Activated T-helper 2 cell treated with anti-CD3 and anti-CD28 coated beads, Interferon-gamma antibody, Interleukin-2, Interleukin-4, amounts not matched to agents 10 μg/mL and 5 μg/mL and 100 μg/mL, durations not matched to agents 14 hours and 24 hours and 36 hours (primary cell): ENCODE data around the gene PGD. TPM values are rescaled to one million over a fixed set of nuclear protein-coding genes. Genes with fewer than 3 reads are reported as not detected.
"Not testable (repeated sequence)": the region's sequence is repeated elsewhere in the genome, so short reads cannot be mapped to it uniquely, and the experiment has no call there.

ENCODE experiments used
- DNase-seq: peaks from one replicate; pipeline ENCODE4 v3.0.0; 2021; ENCODE audit warnings: low spot score
- H3K27ac Mint-ChIP-seq: one replicate; pipeline ENCODE4 v1.8.0; 2021; ENCODE audit warnings: mixed read lengths
- H3K27me3 Mint-ChIP-seq: one replicate; pipeline ENCODE4 v1.8.0; 2021; ENCODE audit warnings: low read depth, mixed read lengths
- H3K36me3 Mint-ChIP-seq: one replicate; pipeline ENCODE4 v1.8.0; 2021; ENCODE audit warnings: low read depth, mixed read lengths
- H3K4me1 Mint-ChIP-seq: one replicate; pipeline ENCODE4 v1.8.0; 2021; ENCODE audit warnings: low read depth, mixed read lengths
- H3K4me3 Mint-ChIP-seq: one replicate; pipeline ENCODE4 v1.8.0; 2021; ENCODE audit warnings: low read depth, mild to moderate bottlenecking, moderate library complexity, mixed read lengths
- H3K9me3 Mint-ChIP-seq: one replicate; pipeline ENCODE4 v1.8.0; 2021; ENCODE audit warnings: mixed read lengths
- intact Hi-C: fragments of 100-400 bp; cut with micrococcal nuclease; formaldehyde crosslinking; loops from one replicate; pipeline ENCODE4 v1.15.1; 2023
- total RNA-seq: library from RNA; stranded (reverse); gene quantifications from 2 replicates; pipeline ENCODE4 v1.2.3, GENCODE V29; 2022

The PGD gene
- 150 and 152 TPM in 2 replicates for total RNA-seq

GRCh38 chr1:10398734-10399443 lies at the start of gene PGD:
Gene PGD, plus strand, starts transcription at chr1:10399064. Its CDS starts 54 bp downstream, at chr1:10399118.
- Mint-ChIP-seq H3K4me3 (peak within 1 kb of the TSS; percentile 92), H3K4me1 (peaks cover 28% of the 10 kb centered on the region), H3K27me3 (no peaks in the 10 kb centered on the region), H3K36me3 (peaks cover 40% of the 10 kb centered on the region), H3K9me3 (peaks cover 5% of the 10 kb centered on the region), H3K27ac (peak within 1 kb of the TSS; percentile 80)
- intact Hi-C loops, result loop anchor here (1.0 to 2.0 kb wide), 2 partner anchors 76 to 367 kb away; partner anchors contain the start of genes PEX14 and UBE4B
- peak; percentile 98 for DNase-seq

- H3K4me3 Mint-ChIP-seq, result no peak overlapping the region
- intact Hi-C loops, result no loop called here
- H3K36me3 Mint-ChIP-seq, result peaks cover 6% of the 10 kb centered on the region
- no peak for DNase-seq
- H3K27me3 Mint-ChIP-seq, result no peaks in the 10 kb centered on the region
- no peak overlapping the region for H3K27ac Mint-ChIP-seq
- no peaks in the 10 kb centered on the region for H3K9me3 Mint-ChIP-seq
- H3K4me1 Mint-ChIP-seq, result peaks cover 3% of the 10 kb centered on the region
Measured at GRCh38 chr1:10353282-10353681, 45.6 kb upstream of the PGD start.

GRCh38 chr1:10353693-10354092 lies 45.2 kb upstream of the PGD start:
- H3K27me3 Mint-ChIP-seq, result no peaks in the 10 kb centered on the region
- no peak overlapping the region for H3K27ac Mint-ChIP-seq
- H3K4me1 Mint-ChIP-seq, result peaks cover 3% of the 10 kb centered on the region
- intact Hi-C loops, result no loop called here
- H3K36me3 Mint-ChIP-seq, result peaks cover 2% of the 10 kb centered on the region
- no peak for DNase-seq
- H3K4me3 Mint-ChIP-seq, result no peak overlapping the region
- no peaks in the 10 kb centered on the region for H3K9me3 Mint-ChIP-seq

- peaks cover 19% of the 10 kb centered on the region for H3K4me1 Mint-ChIP-seq
- no peaks in the 10 kb centered on the region for H3K9me3 Mint-ChIP-seq
- no peaks in the 10 kb centered on the region for H3K27me3 Mint-ChIP-seq
- peak overlapping the region; percentile 78 for H3K27ac Mint-ChIP-seq
- no peak overlapping the region for H3K4me3 Mint-ChIP-seq
- intact Hi-C loops, result no loop called here
- DNase-seq, result no peak
- peaks cover 11% of the 10 kb centered on the region for H3K36me3 Mint-ChIP-seq
Measured at GRCh38 chr1:10360045-10360444, 38.8 kb upstream of the PGD start.

- H3K36me3 Mint-ChIP-seq, result peaks cover 15% of the 10 kb centered on the region
- H3K4me1 Mint-ChIP-seq, result peaks cover 19% of the 10 kb centered on the region
- no peak for DNase-seq
- intact Hi-C loops, result no loop called here
- no peaks in the 10 kb centered on the region for H3K9me3 Mint-ChIP-seq
- H3K27ac Mint-ChIP-seq, result no peak overlapping the region
- no peaks in the 10 kb centered on the region for H3K27me3 Mint-ChIP-seq
- no peak overlapping the region for H3K4me3 Mint-ChIP-seq
Measured at GRCh38 chr1:10361515-10361914, 37.3 kb upstream of the PGD start.

- Mint-ChIP-seq H3K9me3 (no peaks in the 10 kb centered on the region), H3K27me3 (no peaks in the 10 kb centered on the region), H3K4me3 (no peak overlapping the region), H3K27ac (no peak overlapping the region), H3K36me3 (peaks cover 19% of the 10 kb centered on the region), H3K4me1 (no peaks in the 10 kb centered on the region)
- no peak for DNase-seq
- intact Hi-C loops, result no loop called here
Measured at GRCh38 chr1:10368194-10368593, 30.7 kb upstream of the PGD start.

GRCh38 chr1:10374442-10374860 lies 24.4 kb upstream of the PGD start:
- H3K27ac Mint-ChIP-seq, result no peak overlapping the region

GRCh38 chr1:10377365-10378029 lies 21.4 kb upstream of the PGD start:
- peak; percentile 17 for DNase-seq

More at GRCh38 chr1:10374442-10374860, 24.4 kb upstream of the PGD start:
- DNase-seq, result no peak
- Mint-ChIP-seq H3K4me1 (no peaks in the 10 kb centered on the region), H3K36me3 (peaks cover 34% of the 10 kb centered on the region), H3K4me3 (no peak overlapping the region), H3K9me3 (no peaks in the 10 kb centered on the region), H3K27me3 (no peaks in the 10 kb centered on the region)
- intact Hi-C loops, result no loop called here

GRCh38 chr1:10378081-10378841 lies 20.6 kb upstream of the PGD start:
- H3K4me1 Mint-ChIP-seq, result no peaks in the 10 kb centered on the region
- H3K36me3 Mint-ChIP-seq, result peaks cover 27% of the 10 kb centered on the region
- no peaks in the 10 kb centered on the region for H3K9me3 Mint-ChIP-seq
- DNase-seq, result no peak
- H3K27ac Mint-ChIP-seq, result no peak overlapping the region
- no peaks in the 10 kb centered on the region for H3K27me3 Mint-ChIP-seq
- H3K4me3 Mint-ChIP-seq, result no peak overlapping the region
- intact Hi-C loops, result no loop called here

More at GRCh38 chr1:10377365-10378029, 21.4 kb upstream of the PGD start:
- not testable (repeated sequence) for H3K4me1 Mint-ChIP-seq, H3K27me3 Mint-ChIP-seq, H3K27ac Mint-ChIP-seq, H3K4me3 Mint-ChIP-seq, H3K9me3 Mint-ChIP-seq
- intact Hi-C loops, result loop anchor here (1.0 kb wide), 1 partner anchor 51 kb away; no protein-coding TSS in a partner anchor
- H3K36me3 Mint-ChIP-seq, result peaks cover 27% of the 10 kb centered on the region

- no peaks in the 10 kb centered on the region for H3K4me1 Mint-ChIP-seq
- no peak overlapping the region for H3K27ac Mint-ChIP-seq
- no peaks in the 10 kb centered on the region for H3K27me3 Mint-ChIP-seq
Measured at GRCh38 chr1:10379101-10379620, 19.7 kb upstream of the PGD start.

GRCh38 chr1:10379676-10380075 lies 19.2 kb upstream of the PGD start:
- H3K4me1 Mint-ChIP-seq, result no peaks in the 10 kb centered on the region
- H3K9me3 Mint-ChIP-seq, result no peaks in the 10 kb centered on the region
- peaks cover 25% of the 10 kb centered on the region for H3K36me3 Mint-ChIP-seq
- no peaks in the 10 kb centered on the region for H3K27me3 Mint-ChIP-seq
- H3K27ac Mint-ChIP-seq, result no peak overlapping the region
- intact Hi-C loops, result no loop called here
- no peak for DNase-seq
- no peak overlapping the region for H3K4me3 Mint-ChIP-seq

More at GRCh38 chr1:10379101-10379620, 19.7 kb upstream of the PGD start:
- no peak for DNase-seq
- peaks cover 27% of the 10 kb centered on the region for H3K36me3 Mint-ChIP-seq
- intact Hi-C loops, result no loop called here
- no peaks in the 10 kb centered on the region for H3K9me3 Mint-ChIP-seq
- no peak overlapping the region for H3K4me3 Mint-ChIP-seq

GRCh38 chr1:10380594-10381275 lies 18.1 kb upstream of the PGD start:
- H3K36me3 Mint-ChIP-seq, result peaks cover 21% of the 10 kb centered on the region
- intact Hi-C loops, result no loop called here
- no peaks in the 10 kb centered on the region for H3K9me3 Mint-ChIP-seq

More at GRCh38 chr1:10380594-10381275, 18.1 kb upstream of the PGD start:
- Mint-ChIP-seq H3K27me3 (no peaks in the 10 kb centered on the region), H3K4me1 (no peaks in the 10 kb centered on the region), H3K27ac (no peak overlapping the region), H3K4me3 (no peak overlapping the region)
- no peak for DNase-seq
